Measurements from ENCODE around the gene ORAI1.

DNA sequence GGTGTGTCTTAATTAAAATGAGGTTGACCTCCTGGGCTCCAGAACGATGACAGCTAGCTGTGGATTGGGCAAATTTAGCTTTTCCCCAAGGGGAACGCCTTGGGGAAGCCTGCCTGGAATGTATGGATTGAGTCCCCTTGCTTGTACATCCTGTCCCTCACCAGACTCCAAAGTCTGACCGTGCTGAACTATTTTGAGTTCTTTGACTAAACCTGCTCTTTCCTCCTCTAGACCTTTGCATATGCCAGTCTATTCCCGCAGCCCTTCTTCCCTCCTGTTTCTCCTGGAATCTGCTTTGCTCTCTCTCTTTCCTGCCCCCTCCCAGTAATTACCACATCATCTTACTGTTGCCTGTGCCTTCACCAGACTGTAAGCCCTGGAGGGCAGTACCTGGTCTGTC is 34.0 kb upstream of the ORAI1 start:
- TF ChIP-seq, protein P1, sequence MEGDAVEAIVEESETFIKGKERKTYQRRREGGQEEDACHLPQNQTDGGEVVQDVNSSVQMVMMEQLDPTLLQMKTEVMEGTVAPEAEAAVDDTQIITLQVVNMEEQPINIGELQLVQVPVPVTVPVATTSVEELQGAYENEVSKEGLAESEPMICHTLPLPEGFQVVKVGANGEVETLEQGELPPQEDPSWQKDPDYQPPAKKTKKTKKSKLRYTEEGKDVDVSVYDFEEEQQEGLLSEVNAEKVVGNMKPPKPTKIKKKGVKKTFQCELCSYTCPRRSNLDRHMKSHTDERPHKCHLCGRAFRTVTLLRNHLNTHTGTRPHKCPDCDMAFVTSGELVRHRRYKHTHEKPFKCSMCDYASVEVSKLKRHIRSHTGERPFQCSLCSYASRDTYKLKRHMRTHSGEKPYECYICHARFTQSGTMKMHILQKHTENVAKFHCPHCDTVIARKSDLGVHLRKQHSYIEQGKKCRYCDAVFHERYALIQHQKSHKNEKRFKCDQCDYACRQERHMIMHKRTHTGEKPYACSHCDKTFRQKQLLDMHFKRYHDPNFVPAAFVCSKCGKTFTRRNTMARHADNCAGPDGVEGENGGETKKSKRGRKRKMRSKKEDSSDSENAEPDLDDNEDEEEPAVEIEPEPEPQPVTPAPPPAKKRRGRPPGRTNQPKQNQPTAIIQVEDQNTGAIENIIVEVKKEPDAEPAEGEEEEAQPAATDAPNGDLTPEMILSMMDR (IDR thresholded peaks at IDR 0.05): no peak
- TF ChIP-seq EP300 (IDR thresholded peaks at IDR 0.05) (no peak), POLR2AphosphoS5 (IDR thresholded peaks at IDR 0.05) (no peak), POLR2A (IDR thresholded peaks at IDR 0.05) (no peak)

Data from sigmoid colon (tissue), 4 donors.